ENCODE results near the gene MMS22L.

The MMS22L gene

DNA sequence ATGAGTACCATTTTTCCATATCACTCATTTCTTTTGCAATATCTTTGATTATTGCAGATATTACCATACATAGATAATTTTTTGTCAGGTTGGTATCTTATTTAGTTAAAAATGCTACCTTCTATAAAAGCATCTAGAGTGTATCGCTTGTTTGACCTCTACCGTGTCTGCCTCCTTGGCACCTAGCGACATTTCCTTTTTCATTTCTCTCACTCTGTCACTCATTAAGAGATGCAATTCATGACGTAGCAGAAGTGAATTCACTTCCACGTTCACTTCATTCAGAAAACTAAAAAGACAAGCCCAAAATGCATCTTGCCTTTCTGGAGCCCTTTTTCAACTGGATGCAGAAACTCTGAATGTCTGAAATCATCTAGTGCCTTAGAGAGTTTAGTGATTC is 172.9 kb downstream of the MMS22L start:
- no peak overlapping the region for H3K23ac ChIP-seq (ENCODE audit: low read length)

DNA sequence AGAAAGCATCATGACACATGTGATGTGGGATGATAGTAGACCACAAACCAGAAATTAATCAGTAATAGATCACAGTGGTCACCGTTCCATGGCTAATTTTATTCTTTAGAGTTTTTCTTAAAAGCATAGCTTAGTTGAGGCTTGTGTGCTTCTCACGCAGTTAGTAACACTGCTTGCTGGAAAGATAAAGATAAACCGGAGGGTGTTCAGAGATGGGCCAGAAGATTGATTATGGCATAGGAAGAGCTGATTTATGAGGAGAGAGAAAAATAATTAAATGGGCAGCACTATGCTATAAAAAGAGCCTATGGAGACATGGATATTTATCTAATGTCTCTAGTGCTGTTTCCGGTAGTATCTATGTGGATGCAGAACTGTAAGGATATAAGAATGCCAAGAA is 173.6 kb downstream of the MMS22L start:
- Histone ChIP-seq H2BK15ac (replicated peaks; ENCODE audit: low read depth) (no peak overlapping the region), H3K23ac (ENCODE audit: low read length) (no peak overlapping the region), H3K36me3 (ENCODE audit: control insufficient read depth, insufficient read depth, low read length) (no peaks in the 10 kb centered on the region), H3K56ac (ENCODE audit: low read length) (no peak overlapping the region), H3K4me3 (ENCODE audit: low read length) (no peak overlapping the region), H3K18ac (ENCODE audit: low read length) (no peak overlapping the region), H3K27ac (ENCODE audit: low read depth, low read length) (no peak overlapping the region), H3K27me3 (ENCODE audit: insufficient read depth, low read length, poor library complexity) (no peaks in the 10 kb centered on the region), H3K9ac (ENCODE audit: low read length) (no peak overlapping the region), H3K79me2 (ENCODE audit: control insufficient read depth, insufficient read depth, low read length) (no peaks in the 10 kb centered on the region), H4K5ac (ENCODE audit: low read length) (no peak overlapping the region), H3K4me1 (ENCODE audit: control insufficient read depth, low read depth, low read length) (no peaks in the 10 kb centered on the region), H2BK120ac (ENCODE audit: low read depth, low read length) (no peak overlapping the region), H3K4ac (ENCODE audit: low read depth, low read length) (no peak overlapping the region), H4K8ac (ENCODE audit: low read depth, low read length) (no peak overlapping the region), H2AK5ac (ENCODE audit: low read length) (no peak overlapping the region), H3K4me2 (ENCODE audit: low read length) (no peak overlapping the region), H2BK5ac (ENCODE audit: low read length) (no peak overlapping the region), H3K79me1 (ENCODE audit: low read length) (no peaks in the 10 kb centered on the region)
- no peak for DNase-seq
- WGBS (ENCODE audit: extremely low coverage, insufficient coverage, low lambda C conversion rate) = no CpG with 5 or more reads among the region's 4 CpGs

More for the DNA sequence above, 172.9 kb downstream of the MMS22L start:
- H2BK15ac ChIP-seq (replicated peaks; ENCODE audit: low read depth) = no peak overlapping the region
- no peaks in the 10 kb centered on the region for H3K79me1 ChIP-seq (ENCODE audit: low read length)
- H3K79me2 ChIP-seq (ENCODE audit: control insufficient read depth, insufficient read depth, low read length) = no peaks in the 10 kb centered on the region
- no peak for DNase-seq
- no peak overlapping the region for H2BK120ac ChIP-seq (ENCODE audit: low read depth, low read length)
- H3K56ac ChIP-seq (ENCODE audit: low read length) = no peak overlapping the region
- no peaks in the 10 kb centered on the region for H3K4me1 ChIP-seq (ENCODE audit: control insufficient read depth, low read depth, low read length)
- WGBS (ENCODE audit: extremely low coverage, insufficient coverage, low lambda C conversion rate) = no CpG with 5 or more reads among the region's 5 CpGs
- H3K4me3 ChIP-seq (ENCODE audit: low read length) = no peak overlapping the region
- H3K4me2 ChIP-seq (ENCODE audit: low read length) = no peak overlapping the region
- H2AK5ac ChIP-seq (ENCODE audit: low read length) = no peak overlapping the region
- no peaks in the 10 kb centered on the region for H3K27me3 ChIP-seq (ENCODE audit: insufficient read depth, low read length, poor library complexity)
- no peak overlapping the region for H3K27ac ChIP-seq (ENCODE audit: low read depth, low read length)
- H3K9ac ChIP-seq (ENCODE audit: low read length) = no peak overlapping the region
- H3K4ac ChIP-seq (ENCODE audit: low read depth, low read length) = no peak overlapping the region
- H2BK5ac ChIP-seq (ENCODE audit: low read length) = no peak overlapping the region
- no peak overlapping the region for H4K8ac ChIP-seq (ENCODE audit: low read depth, low read length)
- no peak overlapping the region for H3K18ac ChIP-seq (ENCODE audit: low read length)
- no peak overlapping the region for H4K5ac ChIP-seq (ENCODE audit: low read length)
- no peaks in the 10 kb centered on the region for H3K36me3 ChIP-seq (ENCODE audit: control insufficient read depth, insufficient read depth, low read length)

- Histone ChIP-seq H3K9ac (ENCODE audit: low read length) (no peak overlapping the region), H4K5ac (ENCODE audit: low read length) (no peak overlapping the region), H3K4ac (ENCODE audit: low read depth, low read length) (no peak overlapping the region), H2BK15ac (replicated peaks; ENCODE audit: low read depth) (no peak overlapping the region), H4K8ac (ENCODE audit: low read depth, low read length) (no peak overlapping the region), H3K79me1 (ENCODE audit: low read length) (no peaks in the 10 kb centered on the region), H3K36me3 (ENCODE audit: control insufficient read depth, insufficient read depth, low read length) (no peaks in the 10 kb centered on the region), H2AK5ac (ENCODE audit: low read length) (no peak overlapping the region), H2BK120ac (ENCODE audit: low read depth, low read length) (no peak overlapping the region), H3K27ac (ENCODE audit: low read depth, low read length) (no peak overlapping the region), H2BK5ac (ENCODE audit: low read length) (no peak overlapping the region), H3K79me2 (ENCODE audit: control insufficient read depth, insufficient read depth, low read length) (no peaks in the 10 kb centered on the region), H3K4me3 (ENCODE audit: low read length) (no peak overlapping the region), H3K56ac (ENCODE audit: low read length) (no peak overlapping the region), H3K4me1 (ENCODE audit: control insufficient read depth, low read depth, low read length) (no peaks in the 10 kb centered on the region), H3K27me3 (ENCODE audit: insufficient read depth, low read length, poor library complexity) (no peaks in the 10 kb centered on the region), H3K23ac (ENCODE audit: low read length) (no peak overlapping the region), H3K18ac (ENCODE audit: low read length) (no peak overlapping the region), H3K4me2 (ENCODE audit: low read length) (no peak overlapping the region)
- DNase-seq = no peak
- no CpG with 5 or more reads among the region's 1 CpG for WGBS (ENCODE audit: extremely low coverage, insufficient coverage, low lambda C conversion rate)
Measured at GRCh38 chr6:97102145-97102790, 180.7 kb downstream of the MMS22L start.

- no peak overlapping the region for H3K4me2 ChIP-seq (ENCODE audit: low read length)
- no peak overlapping the region for H4K5ac ChIP-seq (ENCODE audit: low read length)
- H3K27ac ChIP-seq (ENCODE audit: low read depth, low read length) = no peak overlapping the region
- WGBS (ENCODE audit: extremely low coverage, insufficient coverage, low lambda C conversion rate) = no CpG with 5 or more reads among the region's 3 CpGs
- H3K79me2 ChIP-seq (ENCODE audit: control insufficient read depth, insufficient read depth, low read length) = no peaks in the 10 kb centered on the region
- H3K4me3 ChIP-seq (ENCODE audit: low read length) = no peak overlapping the region
- no peak overlapping the region for H2BK120ac ChIP-seq (ENCODE audit: low read depth, low read length)
- no peak overlapping the region for H2BK15ac ChIP-seq (replicated peaks; ENCODE audit: low read depth)
- H3K23ac ChIP-seq (ENCODE audit: low read length) = no peak overlapping the region
- DNase-seq = no peak
- no peak overlapping the region for H3K9ac ChIP-seq (ENCODE audit: low read length)
- no peaks in the 10 kb centered on the region for H3K27me3 ChIP-seq (ENCODE audit: insufficient read depth, low read length, poor library complexity)
- no peaks in the 10 kb centered on the region for H3K79me1 ChIP-seq (ENCODE audit: low read length)
- H2AK5ac ChIP-seq (ENCODE audit: low read length) = no peak overlapping the region
- H3K56ac ChIP-seq (ENCODE audit: low read length) = no peak overlapping the region
- no peaks in the 10 kb centered on the region for H3K36me3 ChIP-seq (ENCODE audit: control insufficient read depth, insufficient read depth, low read length)
- H2BK5ac ChIP-seq (ENCODE audit: low read length) = no peak overlapping the region
- H3K4ac ChIP-seq (ENCODE audit: low read depth, low read length) = no peak overlapping the region
- no peaks in the 10 kb centered on the region for H3K4me1 ChIP-seq (ENCODE audit: control insufficient read depth, low read depth, low read length)
- no peak overlapping the region for H3K18ac ChIP-seq (ENCODE audit: low read length)
- H4K8ac ChIP-seq (ENCODE audit: low read depth, low read length) = no peak overlapping the region
Measured at GRCh38 chr6:97100696-97101095, 182.3 kb downstream of the MMS22L start.

GRCh38 chr6:97097068-97098047 is 185.7 kb downstream of the MMS22L start:
- H2BK120ac ChIP-seq (ENCODE audit: low read depth, low read length) = no peak overlapping the region
- no peaks in the 10 kb centered on the region for H3K79me1 ChIP-seq (ENCODE audit: low read length)
- H3K23ac ChIP-seq (ENCODE audit: low read length) = no peak overlapping the region
- no peak overlapping the region for H2BK5ac ChIP-seq (ENCODE audit: low read length)
- H3K27me3 ChIP-seq (ENCODE audit: insufficient read depth, low read length, poor library complexity) = no peaks in the 10 kb centered on the region
- H3K4me1 ChIP-seq (ENCODE audit: control insufficient read depth, low read depth, low read length) = no peaks in the 10 kb centered on the region
- H3K4ac ChIP-seq (ENCODE audit: low read depth, low read length) = no peak overlapping the region
- DNase-seq = no peak
- H3K4me2 ChIP-seq (ENCODE audit: low read length) = no peak overlapping the region
- H3K18ac ChIP-seq (ENCODE audit: low read length) = no peak overlapping the region
- no peak overlapping the region for H3K56ac ChIP-seq (ENCODE audit: low read length)
- no peaks in the 10 kb centered on the region for H3K36me3 ChIP-seq (ENCODE audit: control insufficient read depth, insufficient read depth, low read length)
- H3K27ac ChIP-seq (ENCODE audit: low read depth, low read length) = no peak overlapping the region
- no peak overlapping the region for H4K5ac ChIP-seq (ENCODE audit: low read length)
- H3K9ac ChIP-seq (ENCODE audit: low read length) = no peak overlapping the region
- no peak overlapping the region for H2AK5ac ChIP-seq (ENCODE audit: low read length)
- H3K79me2 ChIP-seq (ENCODE audit: control insufficient read depth, insufficient read depth, low read length) = no peaks in the 10 kb centered on the region
- no CpG with 5 or more reads among the region's 14 CpGs for WGBS (ENCODE audit: extremely low coverage, insufficient coverage, low lambda C conversion rate)
- H4K8ac ChIP-seq (ENCODE audit: low read depth, low read length) = no peak overlapping the region
- no peak overlapping the region for H3K4me3 ChIP-seq (ENCODE audit: low read length)
- H2BK15ac ChIP-seq (replicated peaks; ENCODE audit: low read depth) = no peak overlapping the region
